Pons (tissue), 1 donor: ENCODE results near the gene TMEM273.
A peak's percentile ranks its signal among the peaks of the same experiment; 100 is the strongest.

Source experiments
- DNase-seq: peaks from one replicate; pipeline ENCODE4 v3.0.0-alpha.2; 2016; ENCODE audit warnings: low spot score

TMEM273 gene

GRCh38 chr10:49187950-49188761 is at the start of gene TMEM273:
Gene TMEM273 (minus strand): TSS chr10:49188391. CDS start chr10:49188336, 55 bp downstream.
- peak; percentile 97 for DNase-seq

- no peak for DNase-seq
Observed at GRCh38 chr10:49237985-49238384, 49.8 kb upstream of the TMEM273 start.

- no peak for DNase-seq
Observed at GRCh38 chr10:49235392-49235791, 47.2 kb upstream of the TMEM273 start.

GRCh38 chr10:49231086-49231820 is 43.1 kb upstream of the TMEM273 start:
- no peak for DNase-seq

- no peak for DNase-seq
Observed at GRCh38 chr10:49230004-49230403, 41.8 kb upstream of the TMEM273 start.

- DNase-seq: no peak
Observed at GRCh38 chr10:49228677-49229076, 40.5 kb upstream of the TMEM273 start.

GRCh38 chr10:49227406-49227805 is 39.2 kb upstream of the TMEM273 start:
- DNase-seq: no peak

GRCh38 chr10:49226594-49226993 is 38.4 kb upstream of the TMEM273 start:
- DNase-seq: no peak

- no peak for DNase-seq
Observed at GRCh38 chr10:49225218-49225876, 37.2 kb upstream of the TMEM273 start.

- DNase-seq: no peak
Observed at GRCh38 chr10:49223205-49223604, 35.0 kb upstream of the TMEM273 start.

- DNase-seq: no peak
Observed at GRCh38 chr10:49222170-49222569, 34.0 kb upstream of the TMEM273 start.

- DNase-seq: no peak
Observed at GRCh38 chr10:49220679-49221078, 32.5 kb upstream of the TMEM273 start.

GRCh38 chr10:49220031-49220430 is 31.8 kb upstream of the TMEM273 start:
- DNase-seq: no peak

- DNase-seq: no peak
Observed at GRCh38 chr10:49219248-49219647, 31.1 kb upstream of the TMEM273 start.

- no peak for DNase-seq
Observed at GRCh38 chr10:49218480-49218879, 30.3 kb upstream of the TMEM273 start.

- no peak for DNase-seq
Observed at GRCh38 chr10:49217645-49218044, 29.5 kb upstream of the TMEM273 start.

- DNase-seq: no peak
Observed at GRCh38 chr10:49213211-49213610, 25.0 kb upstream of the TMEM273 start.

GRCh38 chr10:49212783-49213182 is 24.6 kb upstream of the TMEM273 start:
- no peak for DNase-seq

- DNase-seq: peak; percentile 9
Observed at GRCh38 chr10:49212076-49212475, 23.9 kb upstream of the TMEM273 start.

- DNase-seq: no peak
Observed at GRCh38 chr10:49208996-49209395, 20.8 kb upstream of the TMEM273 start.

- no peak for DNase-seq
Observed at GRCh38 chr10:49207936-49208487, 19.8 kb upstream of the TMEM273 start.

GRCh38 chr10:49207113-49207512 is 18.9 kb upstream of the TMEM273 start:
- DNase-seq: no peak
